Tibial nerve (tissue), 4 donors: Measurements from ENCODE around the gene MYPN.

Source experiments
- CTCF ChIP-seq, 5 experiments: fragments of 200-600 bp in 3 of 5; fragments of 450-650 bp in 2 of 5; sonication (generic) in 3 of 5; IDR thresholded peaks; one replicate each; pipeline ENCODE4 v1.5.1; 2016 to 2019; ENCODE audit warnings: antibody characterized with exemption in 5 of 5, mild to moderate bottlenecking in 3 of 5, moderate library complexity in 2 of 5
- EP300 ChIP-seq, 2 donors: sonication (generic); formaldehyde crosslinking; IDR thresholded peaks; one replicate each; pipeline ENCODE4 v1.6.1; 2017; ENCODE audit warnings: antibody characterized with exemption in 2 of 2, mild to moderate bottlenecking in 1 of 2

DNA sequence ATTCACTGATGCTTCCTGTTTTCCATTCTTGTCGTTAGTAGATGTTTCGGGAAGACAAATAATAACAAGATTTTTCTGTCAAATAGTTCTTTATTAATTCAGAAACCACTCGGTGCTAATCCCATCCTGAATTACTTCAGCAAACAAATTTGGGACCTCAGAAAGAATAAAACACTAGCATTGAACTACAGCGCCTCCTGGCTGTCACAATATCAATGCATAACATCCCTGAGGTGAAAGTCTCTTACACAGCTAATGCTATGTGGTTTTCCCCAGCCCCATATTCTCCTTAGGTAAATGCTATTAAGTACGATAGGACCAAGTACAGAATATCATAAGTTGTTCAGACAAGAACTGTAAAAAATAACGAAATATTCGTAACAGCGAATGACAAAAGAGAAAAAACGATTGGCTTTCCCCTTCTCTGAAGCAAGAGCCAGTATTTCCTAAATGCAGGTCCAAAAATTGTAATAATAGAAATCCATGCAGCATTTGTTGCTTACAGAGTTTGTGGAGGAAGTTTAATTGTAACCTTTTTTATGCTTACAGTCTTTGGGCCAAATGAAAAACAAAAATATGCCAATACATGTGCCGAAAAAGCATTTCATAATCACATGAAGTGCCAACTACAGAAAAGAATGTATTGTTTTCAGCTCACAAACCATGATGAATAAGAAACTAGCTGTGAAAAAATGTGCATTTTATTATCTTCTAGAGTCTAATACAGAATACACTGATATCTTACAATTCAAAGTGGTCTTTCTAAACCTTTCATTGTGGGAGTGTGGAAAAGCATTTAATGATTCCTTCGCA, 47.3 kb downstream of the MYPN start:
- TF ChIP-seq CTCF (IDR thresholded peaks at IDR 0.05) (peak; percentile 66 to 82 (median 81)), EP300 (IDR thresholded peaks at IDR 0.05) (no peak)
